DOHH2 (cell line): ENCODE results near the gene TMEM158.

Source experiments
- H3F3A ChIP-seq: fragments of 200-600 bp; sonication (generic), shearing (Covaris generic); 2 replicates; pipeline ENCODE4 v1.6.0; 2016; ENCODE audit warnings: antibody characterized with exemption, mild to moderate bottlenecking; ENCODE audit not compliant: control insufficient read depth, insufficient read depth
- H3K27ac ChIP-seq: fragments of 200-600 bp; sonication (generic); 2 replicates; pipeline ENCODE4 v1.5.1; 2014; ENCODE audit warnings: low read depth, mild to moderate bottlenecking, low read length, moderate library complexity
- H3K27me3 ChIP-seq: fragments of 200-600 bp; sonication (generic); 2 replicates; pipeline ENCODE4 v1.6.1; 2014; ENCODE audit warnings: mild to moderate bottlenecking, low read length, mixed read lengths; ENCODE audit not compliant: control insufficient read depth
- H3K36me3 ChIP-seq: fragments of 200-600 bp; sonication (generic); 2 replicates; pipeline ENCODE4 v1.6.1; 2014; ENCODE audit warnings: mild to moderate bottlenecking, low read length, moderate library complexity, mixed read lengths; ENCODE audit not compliant: control insufficient read depth
- H3K4me1 ChIP-seq: fragments of 200-600 bp; sonication (generic); 2 replicates; pipeline ENCODE4 v1.6.1; 2014; ENCODE audit warnings: mild to moderate bottlenecking, low read length, mixed read lengths; ENCODE audit not compliant: control insufficient read depth
- H3K4me2 ChIP-seq: fragments of 200-600 bp; sonication (generic); 2 replicates; pipeline ENCODE4 v1.6.0; 2014; ENCODE audit warnings: mild to moderate bottlenecking, low read length, moderate library complexity
- H3K4me3 ChIP-seq: fragments of 200-600 bp; sonication (generic); 2 replicates; pipeline ENCODE4 v1.5.1; 2014; ENCODE audit warnings: mild to moderate bottlenecking, low read length, mixed read lengths
- H3K79me2 ChIP-seq: fragments of 200-600 bp; sonication (generic); 2 replicates; pipeline ENCODE4 v1.6.1; 2014; ENCODE audit warnings: mild to moderate bottlenecking, low read length, mixed read lengths; ENCODE audit not compliant: control insufficient read depth
- H3K9me2 ChIP-seq: fragments of 200-600 bp; sonication (generic); replicated peaks from 2 replicates; pipeline ENCODE4 v1.6.1; 2014; ENCODE audit warnings: mild to moderate bottlenecking, low read length, mixed read lengths; ENCODE audit not compliant: control insufficient read depth
- H3K9me3 ChIP-seq: fragments of 200-600 bp; sonication (generic); 2 replicates; pipeline ENCODE4 v1.6.1; 2014; ENCODE audit warnings: antibody characterized with exemption, low read length, mixed read lengths; ENCODE audit not compliant: control insufficient read depth, insufficient read depth
- H4K20me1 ChIP-seq: fragments of 200-600 bp; sonication (generic); 2 replicates; pipeline ENCODE4 v1.6.0; 2014; ENCODE audit warnings: low read depth, mild to moderate bottlenecking, antibody characterized with exemption, low read length, moderate library complexity; ENCODE audit not compliant: control insufficient read depth, insufficient read depth
- CTCF ChIP-seq: fragments of 200-600 bp; sonication (generic); IDR thresholded peaks from one replicate; pipeline ENCODE4 v1.5.1; 2014; ENCODE audit warnings: antibody characterized with exemption, mild to moderate bottlenecking, low read depth, low read length; ENCODE audit not compliant: poor library complexity, severe bottlenecking
- EZH2phosphoT487 ChIP-seq: fragments of 200-600 bp; sonication (generic); IDR thresholded peaks from 2 replicates; pipeline ENCODE4 v1.6.1; 2017; ENCODE audit warnings: borderline replicate concordance, mild to moderate bottlenecking, antibody characterized with exemption, low read length, moderate library complexity, mixed read lengths

The TMEM158 gene

DNA sequence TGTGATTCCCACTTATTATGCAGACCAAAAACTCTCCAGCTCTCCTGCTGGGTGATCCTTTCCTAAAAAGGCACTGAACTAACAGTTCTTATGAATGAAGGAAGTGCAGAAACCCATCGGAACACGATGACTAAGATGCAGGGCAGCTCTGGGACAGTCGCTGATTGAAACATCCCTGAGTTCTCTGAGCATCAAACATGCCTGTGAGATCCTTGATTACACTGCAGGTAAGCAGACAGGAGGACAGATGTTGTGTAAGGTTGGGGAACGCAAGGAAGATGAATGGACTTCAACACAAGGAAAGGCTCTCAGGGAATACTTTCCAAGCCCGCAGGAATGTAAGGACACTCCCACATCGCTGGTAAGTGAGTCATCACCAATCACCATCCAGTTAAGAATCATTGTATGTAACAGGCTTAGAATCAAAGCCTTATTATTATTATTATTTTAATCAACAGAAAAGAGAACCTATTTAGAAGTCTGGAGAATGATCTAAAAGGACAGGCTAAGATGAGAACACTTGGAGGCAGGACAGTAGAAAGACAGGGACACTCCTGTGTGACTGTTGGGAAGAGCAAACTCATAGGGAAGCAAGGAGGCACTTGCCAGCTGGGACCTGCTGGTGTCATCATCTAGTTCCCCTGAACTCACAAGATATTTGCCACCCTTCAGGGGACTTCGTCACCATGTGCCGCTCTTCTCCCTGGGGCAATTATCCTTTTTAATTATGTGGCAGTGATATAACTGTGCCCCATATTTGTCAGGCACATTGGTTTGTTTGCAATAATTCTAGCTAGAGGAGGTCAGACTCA, 26.0 kb downstream of the TMEM158 start:
- no peaks in the 10 kb centered on the region for H3K9me3 ChIP-seq
- H3K4me3 ChIP-seq = no peak overlapping the region
- H3K27ac ChIP-seq = no peak overlapping the region
- H3K79me2 ChIP-seq = no peaks in the 10 kb centered on the region
- peaks cover 2% of the 10 kb centered on the region; the same call in 1 of the 2 replicates for H3K27me3 ChIP-seq
- no peaks in the 10 kb centered on the region for H3K4me1 ChIP-seq
- H3K36me3 ChIP-seq = no peaks in the 10 kb centered on the region
- H3F3A ChIP-seq = no peaks in the 10 kb centered on the region
- no peaks in the 10 kb centered on the region for H3K9me2 ChIP-seq
- H3K4me2 ChIP-seq = no peak overlapping the region
- TF ChIP-seq CTCF (no peak), EZH2phosphoT487 (no peak)
- H4K20me1 ChIP-seq = no peaks in the 10 kb centered on the region

- Histone ChIP-seq H3K79me2 (no peaks in the 10 kb centered on the region), H3K9me2 (no peaks in the 10 kb centered on the region), H3K27ac (no peak overlapping the region), H3K4me3 (no peak overlapping the region), H3K4me2 (no peak overlapping the region), H4K20me1 (no peaks in the 10 kb centered on the region), H3F3A (no peaks in the 10 kb centered on the region), H3K9me3 (no peaks in the 10 kb centered on the region), H3K4me1 (no peaks in the 10 kb centered on the region), H3K27me3 (no peaks in the 10 kb centered on the region; the same call in 1 of the 2 replicates), H3K36me3 (no peaks in the 10 kb centered on the region)
- TF ChIP-seq CTCF (no peak), EZH2phosphoT487 (no peak)
Measured at GRCh38 chr3:45198264-45199260, 27.5 kb downstream of the TMEM158 start.

- H3K9me3 ChIP-seq = no peaks in the 10 kb centered on the region
- TF ChIP-seq EZH2phosphoT487 = no peak
- TF ChIP-seq CTCF = no peak
- H3F3A ChIP-seq = no peaks in the 10 kb centered on the region
- no peaks in the 10 kb centered on the region for H4K20me1 ChIP-seq
- no peaks in the 10 kb centered on the region for H3K36me3 ChIP-seq
- no peak overlapping the region for H3K4me2 ChIP-seq
- H3K4me1 ChIP-seq = no peaks in the 10 kb centered on the region
- no peak overlapping the region for H3K27ac ChIP-seq
- no peaks in the 10 kb centered on the region; the same call in 1 of the 2 replicates for H3K27me3 ChIP-seq
- H3K9me2 ChIP-seq = no peaks in the 10 kb centered on the region
- no peak overlapping the region for H3K4me3 ChIP-seq
- H3K79me2 ChIP-seq = no peaks in the 10 kb centered on the region
Measured at GRCh38 chr3:45194791-45195190, 31.3 kb downstream of the TMEM158 start.
